OCI-LY1 (cell line): Measurements from ENCODE around the gene IFITM2.

ENCODE experiments used
- H2AFZ ChIP-seq: fragments of 200-600 bp; sonication (generic), shearing (Covaris generic); 2 replicates; pipeline ENCODE4 v1.6.0; 2014; ENCODE audit warnings: antibody characterized with exemption, mild to moderate bottlenecking, low read length
- H3F3A ChIP-seq: fragments of 200-600 bp; sonication (generic), shearing (Covaris generic); 2 replicates; pipeline ENCODE4 v1.6.0; 2014; ENCODE audit warnings: mild to moderate bottlenecking, antibody characterized with exemption, low read length, moderate library complexity; ENCODE audit not compliant: insufficient read depth
- H3K27ac ChIP-seq: fragments of 200-600 bp; sonication (generic); 2 replicates; pipeline ENCODE4 v1.5.1; 2014; ENCODE audit warnings: low read length, mixed run types, mild to moderate bottlenecking, low read depth; ENCODE audit not compliant: poor library complexity, severe bottlenecking
- H3K27me3 ChIP-seq: fragments of 200-600 bp; sonication (generic); 2 replicates; pipeline ENCODE4 v1.6.0; 2014; ENCODE audit warnings: antibody characterized with exemption, mild to moderate bottlenecking, low read length, moderate library complexity; ENCODE audit not compliant: insufficient read depth
- H3K36me3 ChIP-seq: fragments of 200-600 bp; sonication (generic); 2 replicates; pipeline ENCODE4 v1.6.1; 2014; ENCODE audit warnings: mild to moderate bottlenecking, antibody characterized with exemption, low read length, moderate library complexity, mixed read lengths; ENCODE audit not compliant: insufficient read depth
- H3K4me1 ChIP-seq: fragments of 200-600 bp; sonication (generic); 2 replicates; pipeline ENCODE4 v1.5.1; 2014; ENCODE audit warnings: mild to moderate bottlenecking, low read length, moderate library complexity; ENCODE audit not compliant: insufficient read depth, severe bottlenecking
- H3K4me2 ChIP-seq: fragments of 200-600 bp; sonication (generic), shearing (Covaris generic); 2 replicates; pipeline ENCODE4 v1.6.1; 2014; ENCODE audit warnings: low read length
- H3K4me3 ChIP-seq: fragments of 200-600 bp; sonication (generic); 2 replicates; pipeline ENCODE4 v1.5.1; 2014; ENCODE audit warnings: low read length, low read depth, mild to moderate bottlenecking, mixed read lengths; ENCODE audit not compliant: poor library complexity, severe bottlenecking
- H3K79me2 ChIP-seq: fragments of 200-600 bp; shearing (Covaris generic); 2 replicates; pipeline ENCODE4 v1.6.1; 2016; ENCODE audit warnings: mixed run types, low read length, mixed read lengths; ENCODE audit not compliant: insufficient read depth
- H3K9ac ChIP-seq: fragments of 200-600 bp; sonication (generic), shearing (Covaris generic); 2 replicates; pipeline ENCODE4 v1.6.1; 2014; ENCODE audit warnings: mild to moderate bottlenecking, low read length, mixed read lengths
- H3K9me2 ChIP-seq: fragments of 200-600 bp; sonication (generic), shearing (Covaris generic); 2 replicates; pipeline ENCODE4 v1.6.1; 2014; ENCODE audit warnings: low read depth, mild to moderate bottlenecking, low read length, mixed read lengths
- H3K9me3 ChIP-seq: fragments of 200-600 bp; shearing (Covaris generic); 2 replicates; pipeline ENCODE4 v1.6.1; 2014; ENCODE audit warnings: low read length, mixed read lengths
- H4K20me1 ChIP-seq: fragments of 200-600 bp; sonication (generic), shearing (Covaris generic); 2 replicates; pipeline ENCODE4 v1.6.0; 2016; ENCODE audit warnings: mild to moderate bottlenecking, low read length; ENCODE audit not compliant: insufficient read depth
- EZH2 ChIP-seq: fragments of 200-600 bp; sonication (generic), shearing (Covaris generic); IDR thresholded peaks from 2 replicates; pipeline ENCODE4 v1.8.0; 2017; ENCODE audit warnings: borderline replicate concordance, mixed run types, mild to moderate bottlenecking, antibody characterized with exemption, low read length, moderate library complexity, mixed read lengths
- TF ChIP-seq, protein P1 (sequence below): fragments of 200-600 bp; sonication (generic), shearing (Covaris generic); IDR thresholded peaks from 2 replicates; pipeline ENCODE4 v1.5.1; 2017; ENCODE audit warnings: mild to moderate bottlenecking, antibody characterized with exemption, low read length, moderate library complexity, mixed read lengths

The IFITM2 gene

DNA sequence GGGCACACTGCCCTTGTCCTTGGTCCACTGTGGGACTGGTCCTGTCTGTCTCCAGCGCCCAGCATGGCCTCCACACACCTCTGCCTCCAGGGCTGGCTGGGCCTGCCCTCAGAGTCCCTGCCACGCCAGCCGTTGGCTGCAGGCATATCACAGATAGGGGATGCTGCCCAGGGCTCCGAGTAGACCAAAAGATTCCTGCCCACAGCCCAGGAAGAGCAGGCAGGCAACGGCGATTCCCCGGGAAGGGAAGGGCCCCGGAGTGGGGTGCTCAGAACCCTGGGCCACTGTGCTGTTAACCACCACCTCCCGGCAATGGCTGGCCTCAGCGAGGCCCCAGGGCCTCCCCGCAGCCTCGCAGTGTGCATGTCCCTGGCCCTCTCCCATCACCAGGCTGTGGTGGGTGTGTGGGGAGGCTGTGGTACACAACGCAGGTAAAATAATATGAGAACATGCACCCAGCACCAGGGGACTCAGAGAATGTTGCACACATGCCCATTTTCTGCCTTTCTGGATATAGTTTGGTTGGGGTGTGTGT lies 10.5 kb upstream of the IFITM2 start:
- H3K79me2 ChIP-seq = no peaks in the 10 kb centered on the region
- no peak overlapping the region for H3K4me3 ChIP-seq
- H3K9ac ChIP-seq = no peak overlapping the region
- no peaks in the 10 kb centered on the region for H3K9me3 ChIP-seq
- H3K4me2 ChIP-seq = no peak overlapping the region
- H3K4me1 ChIP-seq = peaks cover 5% of the 10 kb centered on the region
- no peak overlapping the region for H3K27ac ChIP-seq
- H3K9me2 ChIP-seq = no peaks in the 10 kb centered on the region
- H3K36me3 ChIP-seq = peaks cover 15% of the 10 kb centered on the region
- H4K20me1 ChIP-seq = no peaks in the 10 kb centered on the region
- TF ChIP-seq, protein P1, sequence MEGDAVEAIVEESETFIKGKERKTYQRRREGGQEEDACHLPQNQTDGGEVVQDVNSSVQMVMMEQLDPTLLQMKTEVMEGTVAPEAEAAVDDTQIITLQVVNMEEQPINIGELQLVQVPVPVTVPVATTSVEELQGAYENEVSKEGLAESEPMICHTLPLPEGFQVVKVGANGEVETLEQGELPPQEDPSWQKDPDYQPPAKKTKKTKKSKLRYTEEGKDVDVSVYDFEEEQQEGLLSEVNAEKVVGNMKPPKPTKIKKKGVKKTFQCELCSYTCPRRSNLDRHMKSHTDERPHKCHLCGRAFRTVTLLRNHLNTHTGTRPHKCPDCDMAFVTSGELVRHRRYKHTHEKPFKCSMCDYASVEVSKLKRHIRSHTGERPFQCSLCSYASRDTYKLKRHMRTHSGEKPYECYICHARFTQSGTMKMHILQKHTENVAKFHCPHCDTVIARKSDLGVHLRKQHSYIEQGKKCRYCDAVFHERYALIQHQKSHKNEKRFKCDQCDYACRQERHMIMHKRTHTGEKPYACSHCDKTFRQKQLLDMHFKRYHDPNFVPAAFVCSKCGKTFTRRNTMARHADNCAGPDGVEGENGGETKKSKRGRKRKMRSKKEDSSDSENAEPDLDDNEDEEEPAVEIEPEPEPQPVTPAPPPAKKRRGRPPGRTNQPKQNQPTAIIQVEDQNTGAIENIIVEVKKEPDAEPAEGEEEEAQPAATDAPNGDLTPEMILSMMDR = no peak
- TF ChIP-seq EZH2 = no peak
- peaks cover 10% of the 10 kb centered on the region; the same call in 1 of the 2 replicates for H3K27me3 ChIP-seq
- no peak overlapping the region for H2AFZ ChIP-seq
- no peaks in the 10 kb centered on the region for H3F3A ChIP-seq

GRCh38 chr11:297586-298405 lies 9.8 kb upstream of the IFITM2 start:
- no peak overlapping the region for H2AFZ ChIP-seq
- H3K4me1 ChIP-seq = peaks cover 5% of the 10 kb centered on the region
- H3K4me3 ChIP-seq = no peak overlapping the region
- H3K27me3 ChIP-seq = peaks cover 10% of the 10 kb centered on the region; the same call in 1 of the 2 replicates
- H3K79me2 ChIP-seq = no peaks in the 10 kb centered on the region
- peaks cover 15% of the 10 kb centered on the region for H3K36me3 ChIP-seq
- TF ChIP-seq, protein P1 = no peak
- no peak for TF ChIP-seq EZH2
- H3K9me2 ChIP-seq = no peaks in the 10 kb centered on the region
- no peaks in the 10 kb centered on the region for H4K20me1 ChIP-seq
- H3K9ac ChIP-seq = no peak overlapping the region
- H3K27ac ChIP-seq = no peak overlapping the region
- no peaks in the 10 kb centered on the region for H3K9me3 ChIP-seq
- no peaks in the 10 kb centered on the region for H3F3A ChIP-seq
- H3K4me2 ChIP-seq = no peak overlapping the region

- H3K4me1 ChIP-seq = peaks cover 5% of the 10 kb centered on the region
- no peak overlapping the region for H3K4me3 ChIP-seq
- H3K9me3 ChIP-seq = no peaks in the 10 kb centered on the region
- no peak overlapping the region for H2AFZ ChIP-seq
- no peaks in the 10 kb centered on the region for H3K79me2 ChIP-seq
- H3K27ac ChIP-seq = no peak overlapping the region
- H3K4me2 ChIP-seq = no peak overlapping the region
- peaks cover 8% of the 10 kb centered on the region for H3K36me3 ChIP-seq
- no peaks in the 10 kb centered on the region for H3F3A ChIP-seq
- H4K20me1 ChIP-seq = no peaks in the 10 kb centered on the region
- no peak overlapping the region for H3K9ac ChIP-seq
- H3K27me3 ChIP-seq = peaks cover 10% of the 10 kb centered on the region; the same call in 1 of the 2 replicates
- no peak for TF ChIP-seq EZH2
- TF ChIP-seq, protein P1 = no peak
- H3K9me2 ChIP-seq = no peaks in the 10 kb centered on the region
Measured at GRCh38 chr11:298406-299065, 9.1 kb upstream of the IFITM2 start.
